Hepatic stellate cell (primary cell): Measurements from ENCODE around the gene GSE1.

ENCODE experiments used
- DNase-seq: peaks from one replicate; pipeline ENCODE4 v3.0.0; 2011; ENCODE audit warnings: low spot score

The GSE1 gene

GRCh38 chr16:85706449-85707034 lies 93.4 kb downstream of the GSE1 start:
- DNase-seq, result no peak

- DNase-seq, result no peak
Observed at GRCh38 chr16:85707528-85708095, 94.5 kb downstream of the GSE1 start.

GRCh38 chr16:85708338-85708737 lies 95.2 kb downstream of the GSE1 start:
- no peak for DNase-seq

- no peak for DNase-seq
Observed at GRCh38 chr16:85709766-85710585, 96.9 kb downstream of the GSE1 start.

- no peak for DNase-seq
Observed at GRCh38 chr16:85710732-85711131, 97.6 kb downstream of the GSE1 start.

GRCh38 chr16:85711982-85712587 lies 99.0 kb downstream of the GSE1 start:
- no peak for DNase-seq

GRCh38 chr16:85712801-85713200 lies 99.7 kb downstream of the GSE1 start:
- DNase-seq, result no peak

GRCh38 chr16:85715169-85716021 lies 102.3 kb downstream of the GSE1 start:
- DNase-seq, result no peak

- no peak for DNase-seq
Observed at GRCh38 chr16:85716022-85716679, 103.0 kb downstream of the GSE1 start.

GRCh38 chr16:85716680-85717038 lies 103.5 kb downstream of the GSE1 start:
- no peak for DNase-seq

- DNase-seq, result peak; percentile 76
Observed at GRCh38 chr16:85717393-85718152, 104.5 kb downstream of the GSE1 start.

- DNase-seq, result no peak
Observed at GRCh38 chr16:85718153-85718477, 105.0 kb downstream of the GSE1 start.

GRCh38 chr16:85718682-85719081 lies 105.6 kb downstream of the GSE1 start:
- DNase-seq, result no peak

GRCh38 chr16:85719605-85720301 lies 106.6 kb downstream of the GSE1 start:
- no peak for DNase-seq

GRCh38 chr16:85720302-85720637 lies 107.1 kb downstream of the GSE1 start:
- DNase-seq, result no peak

GRCh38 chr16:85722128-85722893 lies 109.2 kb downstream of the GSE1 start:
- DNase-seq, result no peak

- no peak for DNase-seq
Observed at GRCh38 chr16:85724126-85724879, 111.2 kb downstream of the GSE1 start.

GRCh38 chr16:85724936-85725335 lies 111.8 kb downstream of the GSE1 start:
- no peak for DNase-seq
